ENCODE measurements around the gene RHEX. TPM values are rescaled to one million over a fixed set of nuclear protein-coding genes. Genes with fewer than 3 reads are reported as not detected.

The RHEX gene
- total and polyA plus RNA-seq, 9 donors = 0.15 to 13.3 (median 1.8) TPM; not detected in 1

DNA sequence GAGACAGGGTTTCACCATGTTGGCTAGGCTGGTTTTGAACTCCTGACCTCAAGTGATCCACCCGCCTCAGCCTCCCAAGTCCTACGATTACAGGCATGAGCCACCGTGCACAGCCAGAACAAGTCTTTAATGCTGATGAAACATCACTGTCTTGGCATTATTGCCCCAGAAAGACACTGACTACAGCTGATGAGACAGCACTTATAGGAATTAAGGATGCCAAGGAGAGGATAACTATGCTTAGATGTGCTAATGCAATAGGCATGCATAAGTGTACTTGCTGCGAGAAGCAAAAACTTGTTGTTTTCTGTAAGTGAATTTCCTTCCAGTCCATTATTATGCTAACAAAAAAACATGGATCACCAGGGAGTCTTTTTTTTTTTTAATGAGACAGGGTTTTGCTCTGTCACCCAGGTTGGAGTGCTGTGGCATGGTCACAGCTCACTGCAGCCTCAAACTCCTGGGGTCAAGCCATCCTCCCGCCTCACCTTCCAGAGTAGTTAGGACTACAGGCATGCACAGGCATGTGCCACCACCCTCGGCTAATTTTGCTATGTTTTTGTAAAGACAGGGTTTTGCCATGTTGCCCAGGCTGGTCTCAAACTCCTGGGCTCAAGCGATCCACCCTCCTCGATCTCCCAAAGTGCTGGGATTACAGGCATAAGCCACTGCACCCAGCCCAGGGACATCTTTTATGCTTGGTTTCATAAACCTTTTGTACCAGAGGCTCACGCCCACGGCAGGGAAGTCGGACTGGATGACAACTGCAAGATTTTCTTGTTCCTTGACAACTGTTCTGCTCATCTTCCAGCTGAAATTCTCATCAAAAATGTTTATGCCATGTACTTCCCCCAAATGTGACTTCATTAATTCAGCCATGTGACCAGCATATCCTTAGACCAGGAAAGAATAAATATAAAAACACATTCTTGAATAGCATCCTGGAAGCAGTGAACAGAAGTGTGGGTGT lies 23.1 kb downstream of the RHEX start:
- intact Hi-C loops (cut with DNase I) = no loop called here
- WGBS, 3 donors = 73 to 74% (median 73%) methylated on average over 11 of the region's 11 CpGs
- H3K27ac ChIP-seq = no peak overlapping the region
- H3K4me3 ChIP-seq = no peak overlapping the region
- H3K4me1 ChIP-seq (ENCODE audit: insufficient read depth) = no peaks in the 10 kb centered on the region
- no peaks in the 10 kb centered on the region for H3K27me3 ChIP-seq
- no peaks in the 10 kb centered on the region for H3K36me3 ChIP-seq
- DNase-seq = no peak
- TF ChIP-seq POLR2A (IDR thresholded peaks at IDR 0.05) (no peak), EP300 (IDR thresholded peaks at IDR 0.05) (no peak)
- TF ChIP-seq, protein P1, sequence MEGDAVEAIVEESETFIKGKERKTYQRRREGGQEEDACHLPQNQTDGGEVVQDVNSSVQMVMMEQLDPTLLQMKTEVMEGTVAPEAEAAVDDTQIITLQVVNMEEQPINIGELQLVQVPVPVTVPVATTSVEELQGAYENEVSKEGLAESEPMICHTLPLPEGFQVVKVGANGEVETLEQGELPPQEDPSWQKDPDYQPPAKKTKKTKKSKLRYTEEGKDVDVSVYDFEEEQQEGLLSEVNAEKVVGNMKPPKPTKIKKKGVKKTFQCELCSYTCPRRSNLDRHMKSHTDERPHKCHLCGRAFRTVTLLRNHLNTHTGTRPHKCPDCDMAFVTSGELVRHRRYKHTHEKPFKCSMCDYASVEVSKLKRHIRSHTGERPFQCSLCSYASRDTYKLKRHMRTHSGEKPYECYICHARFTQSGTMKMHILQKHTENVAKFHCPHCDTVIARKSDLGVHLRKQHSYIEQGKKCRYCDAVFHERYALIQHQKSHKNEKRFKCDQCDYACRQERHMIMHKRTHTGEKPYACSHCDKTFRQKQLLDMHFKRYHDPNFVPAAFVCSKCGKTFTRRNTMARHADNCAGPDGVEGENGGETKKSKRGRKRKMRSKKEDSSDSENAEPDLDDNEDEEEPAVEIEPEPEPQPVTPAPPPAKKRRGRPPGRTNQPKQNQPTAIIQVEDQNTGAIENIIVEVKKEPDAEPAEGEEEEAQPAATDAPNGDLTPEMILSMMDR (IDR thresholded peaks at IDR 0.05) = no peak
- no peaks in the 10 kb centered on the region for H3K9me3 ChIP-seq

DNA sequence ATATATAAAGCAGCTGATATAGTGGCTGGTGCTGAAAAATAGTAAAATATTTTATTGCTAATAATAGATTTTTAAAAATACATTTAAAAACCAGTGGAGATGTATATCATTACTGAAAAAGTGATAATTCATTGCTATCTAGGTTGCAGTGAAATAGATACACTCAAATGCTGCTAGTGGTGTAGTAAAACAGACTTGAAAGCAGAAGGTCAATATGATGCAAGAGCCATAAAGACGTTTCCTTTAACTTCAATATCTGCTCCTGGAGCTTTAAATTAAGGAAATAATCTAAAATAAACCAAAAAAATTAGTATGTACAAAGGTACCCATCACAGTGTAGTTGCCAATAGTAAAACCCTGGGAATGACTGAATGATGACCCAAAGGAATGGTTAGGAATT lies 26.2 kb downstream of the RHEX start:
- H3K4me3 ChIP-seq = no peak overlapping the region
- no peak for DNase-seq
- no peaks in the 10 kb centered on the region for H3K4me1 ChIP-seq (ENCODE audit: insufficient read depth)
- no peaks in the 10 kb centered on the region for H3K27me3 ChIP-seq
- intact Hi-C loops (cut with DNase I) = no loop called here
- no peaks in the 10 kb centered on the region for H3K9me3 ChIP-seq
- H3K27ac ChIP-seq = no peak overlapping the region
- no peaks in the 10 kb centered on the region for H3K36me3 ChIP-seq
- TF ChIP-seq, protein P1 (IDR thresholded peaks at IDR 0.05) = no peak
- TF ChIP-seq POLR2A (IDR thresholded peaks at IDR 0.05) = no peak
- TF ChIP-seq EP300 (IDR thresholded peaks at IDR 0.05) = no peak
- 60 to 66% (median 64%) methylated on average over 1 of the region's 1 CpG for WGBS, 3 donors

DNA sequence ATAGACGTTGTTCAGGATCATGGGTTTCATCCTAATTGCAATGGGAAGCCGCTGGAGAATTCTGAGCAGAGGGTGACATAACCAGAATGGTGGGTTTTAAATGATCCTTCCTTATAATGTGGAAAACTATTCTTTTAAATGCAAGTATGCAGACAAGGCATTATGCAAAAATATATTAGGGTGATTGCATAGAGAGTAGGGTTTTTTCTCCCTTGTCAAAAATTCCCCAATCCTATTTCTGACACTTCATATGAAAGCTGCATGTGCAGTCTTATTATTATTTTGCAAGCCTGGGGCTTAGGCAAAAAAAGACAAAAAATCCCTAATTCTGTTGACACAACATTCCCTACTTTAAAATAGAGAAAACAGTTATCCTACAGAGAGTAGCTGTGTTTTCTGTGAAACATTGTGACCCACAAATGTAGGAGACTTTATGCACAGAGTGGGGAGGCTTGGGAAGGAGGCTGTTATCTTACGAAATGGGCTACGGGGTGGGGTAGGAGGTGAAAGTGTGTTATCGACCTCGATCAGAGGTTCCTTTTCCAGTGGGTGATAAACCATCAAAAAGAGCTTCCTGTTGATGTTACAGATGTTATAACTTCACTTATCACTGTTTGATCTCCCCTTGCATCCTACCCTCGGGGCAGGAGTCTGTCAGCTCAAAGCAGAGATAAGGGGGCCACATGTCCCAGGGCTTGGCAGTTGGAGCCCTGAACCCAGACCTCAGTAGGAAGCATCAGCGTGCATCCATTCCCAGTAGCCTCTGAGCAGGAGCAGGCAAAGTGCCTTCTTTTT lies 27.2 kb downstream of the RHEX start:
- Histone ChIP-seq H3K4me1 (ENCODE audit: insufficient read depth) (no peaks in the 10 kb centered on the region), H3K27me3 (no peaks in the 10 kb centered on the region), H3K27ac (no peak overlapping the region), H3K9me3 (no peaks in the 10 kb centered on the region), H3K36me3 (no peaks in the 10 kb centered on the region), H3K4me3 (no peak overlapping the region)
- TF ChIP-seq, protein P1 (IDR thresholded peaks at IDR 0.05) = no peak
- no peak for TF ChIP-seq POLR2A (IDR thresholded peaks at IDR 0.05)
- TF ChIP-seq EP300 (IDR thresholded peaks at IDR 0.05) = no peak
- intact Hi-C loops (cut with DNase I) = no loop called here
- 45 to 56% (median 49%) methylated on average over 8 of the region's 8 CpGs for WGBS, 3 donors
- DNase-seq = no peak

DNA sequence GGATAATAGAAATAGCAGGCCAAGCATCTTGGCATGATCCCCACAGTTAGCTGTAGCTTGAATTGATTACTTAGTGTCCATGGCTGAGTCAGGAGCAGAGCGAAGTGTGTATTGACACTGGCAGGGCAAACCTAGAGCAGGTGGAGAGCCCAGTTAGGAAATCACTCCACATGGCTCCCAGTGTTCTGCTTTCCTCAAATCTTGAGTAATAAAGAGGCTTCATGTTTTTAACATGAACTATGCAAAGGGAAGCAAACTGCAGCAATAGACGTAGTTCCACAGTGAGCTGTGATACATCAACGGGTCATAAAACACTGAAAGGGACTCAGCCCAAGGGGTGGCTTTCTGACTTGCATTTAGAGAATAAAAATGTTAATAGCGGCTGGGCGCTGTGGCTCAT lies 28.9 kb downstream of the RHEX start:
- WGBS, 3 donors = 83 to 89% (median 86%) methylated on average over 5 of the region's 5 CpGs
- no peaks in the 10 kb centered on the region for H3K27me3 ChIP-seq
- no peaks in the 10 kb centered on the region for H3K9me3 ChIP-seq
- TF ChIP-seq, protein P1 (IDR thresholded peaks at IDR 0.05) = no peak
- TF ChIP-seq POLR2A (IDR thresholded peaks at IDR 0.05) (no peak), EP300 (IDR thresholded peaks at IDR 0.05) (no peak)
- intact Hi-C loops (cut with DNase I) = no loop called here
- no peak for DNase-seq
- H3K4me3 ChIP-seq = no peak overlapping the region
- H3K4me1 ChIP-seq (ENCODE audit: insufficient read depth) = no peaks in the 10 kb centered on the region
- H3K27ac ChIP-seq = no peak overlapping the region
- H3K36me3 ChIP-seq = no peaks in the 10 kb centered on the region

Measured in ovary (tissue), 9 donors.